SK-N-MC (cell line): ENCODE data around the gene CHST15.

ENCODE experiments used
- DNase-seq: peaks from one replicate; pipeline ENCODE4 v3.0.0-alpha.2; 2011; ENCODE audit warnings: low read depth, low spot score
- H3K27ac ChIP-seq: fragments of 200-600 bp; sonication (generic); 2 replicates; pipeline ENCODE4 v1.5.1; 2016; ENCODE audit warnings: mixed run types
- H3K36me3 ChIP-seq: fragments of 200-600 bp; sonication (generic); 2 replicates; pipeline ENCODE4 v1.6.1; 2017; ENCODE audit warnings: antibody characterized with exemption, low read length, mixed read lengths; ENCODE audit not compliant: insufficient read depth
- H3K4me3 ChIP-seq: fragments of 200-600 bp; sonication (generic); 2 replicates; pipeline ENCODE4 v1.5.1; 2016
- H3K9ac ChIP-seq: fragments of 200-600 bp; sonication (generic); 2 replicates; pipeline ENCODE4 v1.8.0; 2017; ENCODE audit warnings: mixed run types, mixed read lengths; ENCODE audit not compliant: insufficient read length
- H3K9me3 ChIP-seq: fragments of 200-600 bp; sonication (generic); 2 replicates; pipeline ENCODE4 v1.6.1; 2017; ENCODE audit warnings: low read depth, mild to moderate bottlenecking, antibody characterized with exemption, low read length, moderate library complexity, mixed read lengths
- EZH2 ChIP-seq: fragments of 200-600 bp; sonication (generic); IDR thresholded peaks from one replicate; pipeline ENCODE4 v1.6.1; 2017; ENCODE audit warnings: antibody characterized with exemption
- FOXP2 ChIP-seq: optimal IDR thresholded peaks from 2 replicates; pipeline ENCODE3; 2011; ENCODE audit warnings: mild to moderate bottlenecking, moderate library complexity; ENCODE audit not compliant: insufficient read depth; ENCODE audit errors: extremely low read length, control extremely low read depth
- POLR2AphosphoS5 ChIP-seq: IDR thresholded peaks from 2 replicates; pipeline ENCODE4 v1.6.1; 2012; ENCODE audit warnings: mild to moderate bottlenecking, low read depth, low read length, borderline replicate concordance

CHST15 gene

GRCh38 chr10:123995461-123996131, 97.8 kb downstream of the CHST15 start:
- H3K36me3 ChIP-seq, result no peaks in the 10 kb centered on the region
- H3K27ac ChIP-seq, result no peak overlapping the region
- TF ChIP-seq POLR2AphosphoS5 (no peak), FOXP2 (no peak), EZH2 (no peak)
- no peak for DNase-seq
- no peak overlapping the region for H3K4me3 ChIP-seq
- no peak overlapping the region for H3K9ac ChIP-seq
- no peaks in the 10 kb centered on the region for H3K9me3 ChIP-seq

- no peak overlapping the region for H3K27ac ChIP-seq
- no peak for TF ChIP-seq FOXP2
- no peak for TF ChIP-seq EZH2
- TF ChIP-seq POLR2AphosphoS5, result no peak
- DNase-seq, result no peak
- no peaks in the 10 kb centered on the region for H3K36me3 ChIP-seq
- H3K9me3 ChIP-seq, result no peaks in the 10 kb centered on the region
- no peak overlapping the region for H3K4me3 ChIP-seq
- no peak overlapping the region for H3K9ac ChIP-seq
Measured at GRCh38 chr10:123995082-123995460, 98.3 kb downstream of the CHST15 start.

GRCh38 chr10:123994417-123995081, 98.8 kb downstream of the CHST15 start:
- H3K4me3 ChIP-seq, result no peak overlapping the region
- no peaks in the 10 kb centered on the region for H3K36me3 ChIP-seq
- DNase-seq, result no peak
- no peak overlapping the region for H3K27ac ChIP-seq
- TF ChIP-seq FOXP2 (no peak), POLR2AphosphoS5 (no peak), EZH2 (no peak)
- no peak overlapping the region for H3K9ac ChIP-seq
- no peaks in the 10 kb centered on the region for H3K9me3 ChIP-seq

- no peak for TF ChIP-seq EZH2
- TF ChIP-seq FOXP2, result no peak
- no peak for TF ChIP-seq POLR2AphosphoS5
- Histone ChIP-seq H3K27ac (no peak overlapping the region), H3K9ac (no peak overlapping the region), H3K4me3 (no peak overlapping the region), H3K36me3 (no peaks in the 10 kb centered on the region), H3K9me3 (no peaks in the 10 kb centered on the region)
- DNase-seq, result no peak
Measured at GRCh38 chr10:123993534-123994416, 99.6 kb downstream of the CHST15 start.

- DNase-seq, result no peak
- H3K9ac ChIP-seq, result no peak overlapping the region
- no peaks in the 10 kb centered on the region for H3K9me3 ChIP-seq
- no peak overlapping the region for H3K27ac ChIP-seq
- no peak overlapping the region for H3K4me3 ChIP-seq
- no peak for TF ChIP-seq FOXP2
- TF ChIP-seq POLR2AphosphoS5, result no peak
- no peak for TF ChIP-seq EZH2
- no peaks in the 10 kb centered on the region for H3K36me3 ChIP-seq
Measured at GRCh38 chr10:123991611-123992570, 101.5 kb downstream of the CHST15 start.

GRCh38 chr10:123990889-123991288, 102.5 kb downstream of the CHST15 start:
- no peak for DNase-seq
- Histone ChIP-seq H3K9ac (no peak overlapping the region), H3K9me3 (no peaks in the 10 kb centered on the region), H3K4me3 (no peak overlapping the region), H3K27ac (no peak overlapping the region), H3K36me3 (no peaks in the 10 kb centered on the region)
- TF ChIP-seq EZH2, result no peak
- TF ChIP-seq POLR2AphosphoS5, result no peak

GRCh38 chr10:123988694-123989093, 104.7 kb downstream of the CHST15 start:
- TF ChIP-seq POLR2AphosphoS5 (no peak), FOXP2 (no peak), EZH2 (no peak)
- Histone ChIP-seq H3K9ac (no peak overlapping the region), H3K27ac (no peak overlapping the region), H3K9me3 (no peaks in the 10 kb centered on the region), H3K4me3 (no peak overlapping the region), H3K36me3 (no peaks in the 10 kb centered on the region)
- no peak for DNase-seq

GRCh38 chr10:123986736-123987135, 106.7 kb downstream of the CHST15 start:
- H3K9me3 ChIP-seq, result no peaks in the 10 kb centered on the region
- H3K27ac ChIP-seq, result no peak overlapping the region
- TF ChIP-seq POLR2AphosphoS5, result no peak
- TF ChIP-seq EZH2, result no peak
- no peak for TF ChIP-seq FOXP2
- DNase-seq, result no peak
- H3K9ac ChIP-seq, result no peak overlapping the region
- no peak overlapping the region for H3K4me3 ChIP-seq
- no peaks in the 10 kb centered on the region for H3K36me3 ChIP-seq
